GM18526 (cell line): ENCODE data around the gene NEK1.
A peak's percentile ranks its signal among the peaks of the same experiment; 100 is the strongest.

ENCODE experiments used
- POLR2A ChIP-seq: IDR thresholded peaks from 3 replicates; pipeline ENCODE4 v1.6.1; 2011; ENCODE audit not compliant: insufficient read length; ENCODE audit errors: extremely low read depth

The NEK1 gene

DNA sequence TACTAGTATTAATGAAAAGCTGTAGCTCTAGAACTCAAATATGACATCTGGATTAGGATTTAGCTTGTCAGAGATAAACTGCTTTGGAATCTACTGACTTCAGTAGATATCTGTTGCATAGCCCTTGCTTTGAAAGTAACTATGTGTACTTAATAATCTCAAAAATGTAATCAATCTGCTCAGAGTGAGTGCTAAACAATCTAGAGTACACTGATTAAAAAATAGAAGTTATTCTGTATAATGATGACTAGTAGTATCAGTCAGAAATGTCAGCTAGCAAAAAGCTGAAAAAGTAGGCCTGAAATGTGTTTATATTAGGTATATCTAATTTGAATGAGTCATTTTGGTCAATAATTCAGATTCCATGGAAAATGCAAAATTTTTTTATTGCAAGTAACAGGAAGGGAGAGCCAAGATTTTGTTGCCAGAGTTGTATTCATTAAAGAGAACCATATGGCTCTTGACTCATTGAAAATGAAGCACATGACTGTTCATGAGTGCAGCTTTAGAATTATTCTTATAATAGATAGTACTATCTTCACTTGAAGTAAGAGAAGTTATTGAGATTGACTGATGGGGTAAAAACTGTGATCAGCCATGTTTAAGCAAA is 28.0 kb upstream of the NEK1 start:
- TF ChIP-seq POLR2A: no peak

DNA sequence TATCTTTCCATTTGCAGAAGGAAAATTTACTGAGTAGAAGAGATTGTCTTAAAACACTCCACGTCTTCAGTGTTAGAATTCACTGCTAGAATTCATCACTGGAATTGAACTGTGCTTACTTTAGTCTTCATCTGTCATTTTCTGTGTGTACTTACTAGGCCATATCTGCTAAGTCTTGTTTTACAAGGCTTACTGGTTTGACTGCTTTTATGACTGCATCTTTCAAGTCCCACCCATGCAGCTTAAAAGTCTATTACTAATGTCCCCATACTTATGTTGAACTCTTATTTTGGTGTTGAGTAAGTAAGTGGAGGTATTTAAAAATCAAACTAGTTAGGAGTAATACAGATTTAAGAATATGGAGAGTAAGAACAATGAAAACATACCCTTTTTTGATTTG is 22.6 kb upstream of the NEK1 start:
- TF ChIP-seq POLR2A: no peak

DNA sequence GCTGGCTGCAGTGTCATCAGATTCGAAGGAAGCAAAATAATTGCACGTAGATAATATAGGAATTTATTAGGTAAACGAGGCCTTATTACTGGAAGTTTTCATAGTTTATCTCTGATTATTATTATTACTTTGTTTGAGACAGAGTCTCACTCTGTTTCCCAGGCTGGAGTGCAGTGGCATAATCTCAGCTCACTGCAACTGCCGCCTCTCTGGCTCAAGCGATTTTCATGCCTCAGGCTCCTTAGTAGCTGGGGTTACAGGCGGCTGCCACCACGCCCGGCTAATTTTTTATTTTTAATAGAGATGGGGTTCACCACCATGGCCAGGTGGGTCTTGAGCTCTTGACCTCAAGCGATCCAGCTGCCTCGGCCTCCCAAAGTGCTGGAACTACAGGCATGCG is 20.5 kb upstream of the NEK1 start:
- TF ChIP-seq POLR2A: no peak

DNA sequence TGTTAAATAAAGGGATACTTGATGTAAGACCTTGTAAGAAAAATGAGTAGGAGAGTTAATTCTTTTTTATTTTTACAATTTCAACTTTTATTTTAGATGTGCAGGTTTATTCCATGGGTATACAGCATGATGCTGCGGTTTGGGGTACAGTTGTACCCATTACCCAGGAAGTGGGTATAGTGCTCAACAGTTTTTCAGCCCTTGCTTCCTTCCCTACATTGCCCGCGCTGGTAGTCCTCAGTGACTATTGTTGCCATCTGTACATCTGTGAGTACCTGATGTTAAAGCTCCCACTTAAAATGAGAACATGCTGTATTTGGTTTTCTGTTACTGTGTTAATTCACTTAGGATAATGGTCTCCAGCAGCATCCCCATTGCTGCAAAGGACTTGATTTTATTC is 17.7 kb upstream of the NEK1 start:
- no peak for TF ChIP-seq POLR2A

DNA sequence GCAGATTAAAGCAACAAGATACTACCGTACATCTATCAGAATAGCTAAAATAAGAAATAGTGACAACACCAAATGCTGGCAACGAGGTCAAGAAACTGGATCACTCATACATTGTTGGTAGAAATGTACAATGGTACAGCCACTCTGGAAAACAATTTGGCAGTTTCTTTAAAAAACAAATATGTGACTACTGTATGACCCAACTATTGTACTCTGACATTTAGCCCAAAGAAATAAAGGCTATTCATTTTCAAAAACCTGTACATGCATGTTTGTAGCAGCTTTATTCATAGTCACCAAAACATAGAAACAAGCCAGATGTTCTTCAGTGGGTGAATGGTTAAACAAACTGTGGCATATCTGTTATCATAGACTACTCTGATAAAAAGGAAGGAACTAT is 16.2 kb upstream of the NEK1 start:
- no peak for TF ChIP-seq POLR2A

DNA sequence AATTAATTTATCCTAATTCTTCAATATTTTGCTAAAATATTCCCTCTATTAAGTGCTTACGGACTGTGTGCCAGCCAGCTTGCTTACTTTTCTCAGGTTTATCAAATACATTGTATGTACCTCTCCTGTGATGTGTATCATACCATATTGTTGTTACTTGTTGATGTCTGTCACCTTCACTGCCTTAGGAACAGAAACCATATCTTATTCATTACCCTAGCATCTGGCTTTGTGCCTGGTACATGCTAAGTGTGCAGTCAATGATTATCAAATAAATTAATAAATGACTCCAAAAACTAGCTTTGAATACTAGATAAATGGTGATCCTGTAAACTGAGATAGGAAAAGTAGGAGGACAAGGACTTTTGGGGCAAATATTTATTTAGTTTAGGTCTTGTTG is 14.9 kb upstream of the NEK1 start:
- TF ChIP-seq POLR2A: no peak

DNA sequence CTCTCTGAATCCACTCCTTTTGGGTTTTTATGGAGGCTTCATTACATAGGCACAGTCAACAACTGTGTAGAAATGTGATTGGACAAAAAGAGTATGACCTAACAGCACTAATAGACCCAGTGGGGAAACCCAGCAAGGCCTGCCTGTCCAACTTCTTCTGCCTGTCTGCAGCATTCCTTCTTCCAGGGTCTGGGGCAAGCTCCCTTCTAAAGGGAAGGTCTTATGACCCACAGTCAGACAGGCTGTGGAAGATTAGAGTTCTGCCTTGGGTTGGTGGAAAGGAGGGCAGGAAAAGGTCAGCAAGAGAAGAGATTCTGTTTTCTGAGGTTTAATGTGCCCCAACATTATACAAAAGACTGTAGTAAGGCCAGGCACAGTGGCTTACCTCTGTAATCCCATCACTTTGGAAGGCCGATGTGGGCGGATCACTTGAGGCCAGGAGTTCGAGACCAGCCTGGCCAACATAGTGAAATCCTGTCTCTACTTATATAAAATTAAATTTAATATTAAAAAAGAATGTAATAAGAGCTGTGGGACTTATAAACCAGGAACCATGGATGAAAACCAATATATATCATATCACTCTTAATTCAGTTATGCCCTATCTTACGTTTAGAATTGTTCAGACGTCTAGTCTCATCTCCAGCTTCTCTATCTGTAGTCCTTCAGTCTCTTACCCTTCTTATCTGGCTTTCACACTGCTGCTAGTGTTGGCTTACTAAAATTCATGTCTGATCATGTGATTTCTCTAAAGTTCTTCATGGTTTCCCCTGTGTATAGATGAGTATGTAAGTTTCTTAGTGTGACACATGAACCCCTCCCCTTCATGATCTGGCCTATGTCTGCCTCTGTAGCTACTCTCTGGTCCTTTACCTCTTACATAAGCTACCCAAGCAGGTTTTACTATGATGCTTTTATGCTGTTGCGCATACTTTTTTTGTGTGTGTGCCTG is 14.2 kb upstream of the NEK1 start:
- no peak for TF ChIP-seq POLR2A

DNA sequence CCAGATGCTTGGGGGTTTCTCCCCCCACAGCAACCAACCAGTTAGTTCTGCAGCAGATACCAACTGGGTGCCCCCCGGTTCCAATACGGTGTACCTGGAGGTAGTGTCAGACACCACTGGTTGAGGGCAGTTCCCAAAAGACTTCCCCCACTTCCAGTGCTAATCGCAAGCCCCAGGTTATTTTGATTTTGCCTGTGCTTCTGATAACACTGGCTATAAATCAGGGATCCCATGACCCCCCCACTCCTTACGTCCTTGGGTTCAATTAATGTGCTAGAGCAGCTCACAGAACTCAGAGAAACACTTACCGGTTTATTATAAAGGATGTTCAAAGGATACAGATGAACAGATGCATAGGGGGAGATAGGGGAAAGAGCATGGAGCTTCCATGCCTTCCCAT is 13.5 kb upstream of the NEK1 start:
- no peak for TF ChIP-seq POLR2A

DNA sequence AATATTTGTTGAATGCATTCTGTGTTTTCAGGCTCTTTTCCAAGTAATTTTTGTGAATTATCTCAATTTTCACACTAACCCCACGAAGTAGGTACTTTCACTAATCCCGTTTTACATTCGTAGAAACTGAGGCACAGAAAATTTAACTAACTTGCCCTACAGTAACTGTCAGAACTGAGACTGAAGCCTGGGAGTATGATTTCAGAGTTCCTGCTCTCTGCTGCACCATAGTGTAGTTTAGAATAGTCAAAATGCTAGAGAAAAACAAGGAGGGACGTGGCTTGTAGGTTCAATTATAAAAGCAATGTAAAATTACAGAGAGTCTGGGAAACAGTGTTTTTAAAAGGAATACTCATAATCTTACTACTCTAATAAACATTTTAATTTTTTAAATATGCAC is 10.2 kb upstream of the NEK1 start:
- no peak for TF ChIP-seq POLR2A

DNA sequence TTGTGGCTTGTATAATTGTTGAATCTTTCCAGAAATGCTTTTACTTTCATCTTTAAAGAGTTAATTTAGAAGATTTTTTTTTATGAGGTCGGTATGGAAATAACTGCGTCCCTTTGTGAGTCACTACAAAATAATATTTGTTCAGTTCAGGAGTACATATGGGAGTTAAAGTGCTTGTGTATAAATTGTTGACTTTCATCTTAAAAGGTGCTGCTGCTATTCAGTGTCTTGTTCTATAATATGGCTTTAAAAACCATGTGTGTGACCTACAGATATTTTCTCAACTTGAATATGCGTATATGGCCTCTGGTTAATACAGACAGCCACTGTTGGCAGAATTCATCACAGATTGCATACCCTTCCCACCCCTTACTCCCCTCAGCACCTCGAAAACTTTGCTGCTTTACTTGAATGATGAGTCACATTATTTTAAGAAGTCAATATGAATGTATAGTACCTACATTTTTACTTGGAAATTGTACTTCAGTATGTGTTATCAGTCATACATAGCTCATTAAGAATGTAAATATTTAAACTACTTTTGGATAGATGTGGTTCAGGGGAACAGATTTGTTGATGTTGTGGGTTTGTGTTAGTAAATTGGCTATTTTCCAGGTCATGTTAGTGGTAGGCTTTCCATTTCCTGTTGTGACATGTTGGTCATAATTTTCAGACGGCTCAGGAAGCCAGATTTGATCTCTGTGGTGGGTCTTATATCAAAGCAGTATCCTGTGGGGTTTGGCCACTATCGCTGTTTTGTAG is 9.5 kb upstream of the NEK1 start:
- no peak for TF ChIP-seq POLR2A

DNA sequence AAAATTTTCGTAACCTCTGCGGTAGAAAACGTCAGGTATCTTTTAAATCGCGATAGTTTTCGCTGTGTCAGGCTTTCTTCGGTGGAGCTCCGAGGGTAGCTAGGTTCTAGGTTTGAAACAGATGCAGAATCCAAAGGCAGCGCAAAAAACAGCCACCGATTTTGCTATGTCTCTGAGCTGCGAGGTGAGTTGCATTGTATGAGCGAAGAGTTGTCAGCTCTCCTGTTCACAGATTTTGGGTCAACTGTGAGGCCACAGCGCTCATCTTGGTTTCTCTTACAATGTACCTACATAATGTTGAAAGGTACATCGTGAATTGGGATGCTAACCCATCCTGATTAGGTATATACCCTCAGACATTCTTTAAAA is 8.5 kb upstream of the NEK1 start:
- TF ChIP-seq POLR2A: no peak

DNA sequence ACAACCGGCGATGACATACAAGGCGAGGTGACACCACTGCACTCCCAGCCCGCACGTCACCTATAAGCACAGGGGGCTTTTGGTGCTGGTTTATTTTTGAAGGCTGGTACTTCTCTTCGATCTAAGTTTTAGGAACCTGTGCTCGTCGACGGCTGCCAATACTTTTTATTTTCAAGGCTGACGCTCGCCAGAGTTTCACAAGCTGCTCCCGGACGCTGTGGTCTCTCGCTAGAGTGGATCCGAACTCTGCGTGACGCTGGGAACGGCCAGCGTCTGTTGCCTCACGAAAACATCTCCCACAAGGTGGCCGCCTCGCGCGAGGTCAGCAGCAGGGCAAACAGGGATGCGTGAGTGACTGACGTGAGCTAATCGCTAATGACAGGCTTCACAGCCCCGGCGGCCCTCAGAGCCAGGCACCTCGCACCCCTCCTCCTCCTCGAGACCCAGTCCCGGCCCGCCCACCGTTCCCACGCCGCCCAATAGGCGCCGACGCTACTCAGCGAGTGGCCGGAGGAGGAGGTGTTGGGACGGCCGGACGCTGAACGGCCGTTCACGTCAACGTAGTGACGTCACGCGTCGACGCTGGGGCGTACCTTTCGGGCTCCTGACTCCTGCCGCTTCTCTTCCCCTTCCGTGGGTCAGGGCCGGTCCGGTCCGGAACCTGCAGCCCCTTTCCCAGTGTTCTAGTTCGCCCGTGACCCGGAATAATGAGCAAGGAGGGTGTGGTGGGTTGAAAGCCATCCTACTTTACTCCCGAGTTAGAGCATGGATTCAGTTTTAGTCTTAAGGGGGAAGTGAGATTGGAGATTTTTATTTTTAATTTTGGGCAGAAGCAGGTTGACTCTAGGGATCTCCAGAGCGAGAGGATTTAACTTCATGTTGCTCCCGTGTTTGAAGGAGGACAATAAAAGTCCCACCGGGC is 7.8 kb upstream of the NEK1 start, which contains the start of gene CLCN3:
CLCN3 (plus strand) TSS at position 621 of the 922 bp plus-strand sequence. CDS start 15,351 bp downstream, outside the sequence.
- TF ChIP-seq POLR2A: peak; percentile 91

DNA sequence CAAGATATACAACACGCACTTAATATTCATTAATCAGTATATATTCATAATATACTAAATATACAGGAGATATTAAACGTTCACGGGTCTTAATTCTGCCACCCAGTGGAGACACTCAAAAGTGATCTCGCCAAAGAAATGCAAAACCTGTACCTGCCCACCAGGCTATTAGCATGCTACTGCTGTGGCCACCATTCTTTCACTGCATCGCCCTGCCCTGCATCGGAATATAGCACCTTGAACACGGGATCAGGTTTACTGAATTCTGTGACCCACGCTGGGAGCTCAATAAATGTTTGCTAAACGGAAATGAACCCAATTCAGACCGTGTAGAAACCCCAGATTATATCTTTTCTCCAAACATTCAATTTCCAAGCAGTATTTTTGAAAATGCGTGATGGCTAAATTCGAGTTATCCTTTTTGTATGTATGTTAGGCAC is 7.2 kb upstream of the NEK1 start:
- TF ChIP-seq POLR2A: no peak

DNA sequence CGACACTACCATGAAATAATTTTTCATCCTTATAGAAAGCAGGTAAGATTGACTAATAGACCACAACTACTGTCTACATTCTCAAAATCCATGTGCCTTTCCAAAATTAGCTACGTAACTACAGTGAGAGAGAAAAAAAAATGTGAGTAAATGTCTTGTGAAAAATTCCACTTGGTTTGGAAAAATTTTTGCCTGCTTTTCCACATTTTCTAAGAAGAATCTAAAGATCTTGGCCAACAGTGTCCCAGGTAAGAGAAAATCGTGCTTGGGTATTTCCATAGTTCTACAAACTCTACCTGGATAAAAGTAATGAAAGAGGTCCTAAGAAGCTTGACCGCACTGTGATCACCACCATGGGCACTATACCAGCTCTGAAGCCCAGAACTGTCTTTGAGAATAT is 6.6 kb upstream of the NEK1 start:
- TF ChIP-seq POLR2A: no peak

DNA sequence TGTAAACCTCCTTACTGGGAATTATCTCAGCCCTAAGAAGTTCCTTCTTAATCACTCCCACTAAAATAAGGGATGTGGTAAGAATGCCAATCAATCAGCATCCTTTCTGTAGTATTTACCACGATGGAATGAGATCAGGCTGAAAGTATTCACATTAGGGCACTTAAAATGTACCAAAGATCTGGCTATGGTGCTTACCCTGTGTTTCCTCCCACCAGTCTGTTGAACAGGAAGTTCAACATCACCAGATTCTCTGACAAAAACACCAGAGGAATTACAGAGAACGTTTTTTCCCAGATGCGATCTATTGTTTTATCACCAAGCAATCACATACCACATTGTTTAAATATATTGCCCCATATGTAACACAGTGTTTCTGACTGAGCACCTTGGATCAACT is 5.9 kb upstream of the NEK1 start:
- TF ChIP-seq POLR2A: no peak
